ENCODE measurements around the gene MPZL3.

The MPZL3 gene

DNA sequence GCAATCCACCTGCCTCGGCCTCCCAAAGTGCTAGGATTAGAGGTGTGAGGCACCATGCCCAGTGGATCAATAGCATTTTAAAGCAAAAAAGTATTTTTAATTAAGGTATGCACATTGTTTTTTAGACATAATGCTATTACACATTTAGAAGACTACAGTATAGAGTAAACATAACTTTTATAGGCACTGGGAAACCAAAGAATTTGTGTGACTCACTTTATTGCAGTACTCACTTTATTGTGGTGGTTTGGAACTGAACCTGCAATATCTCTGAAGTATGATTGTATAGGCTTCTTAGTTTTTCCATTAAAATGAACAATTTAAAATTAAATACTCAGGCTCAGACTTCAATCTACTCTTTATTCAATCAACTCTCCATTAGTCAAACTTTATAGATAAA, 34.8 kb upstream of the MPZL3 start:
- H3K4me3 ChIP-seq = no peak overlapping the region
- H3K4me1 ChIP-seq = peaks cover 0 to 31% (median 0%) of the 10 kb centered on the region in 10 experiments; a peak in 8 of 20 replicates
- H4K20me1 ChIP-seq = no peaks in the 10 kb centered on the region
- no peak overlapping the region for H3K27ac ChIP-seq
- no peak overlapping the region for H3K4me2 ChIP-seq
- no peaks in the 10 kb centered on the region for H3K27me3 ChIP-seq
- no peak for TF ChIP-seq Cebpa-rat (IDR thresholded peaks at IDR 0.05)
- H3K36me3 ChIP-seq = no peaks in the 10 kb centered on the region
- peaks cover 0 to 17% (median 5%) of the 10 kb centered on the region in 11 experiments; a peak in 11 of 22 replicates for H3K9me3 ChIP-seq (replicated peaks in 1 of 11)
- H3K9ac ChIP-seq = no peak overlapping the region

DNA sequence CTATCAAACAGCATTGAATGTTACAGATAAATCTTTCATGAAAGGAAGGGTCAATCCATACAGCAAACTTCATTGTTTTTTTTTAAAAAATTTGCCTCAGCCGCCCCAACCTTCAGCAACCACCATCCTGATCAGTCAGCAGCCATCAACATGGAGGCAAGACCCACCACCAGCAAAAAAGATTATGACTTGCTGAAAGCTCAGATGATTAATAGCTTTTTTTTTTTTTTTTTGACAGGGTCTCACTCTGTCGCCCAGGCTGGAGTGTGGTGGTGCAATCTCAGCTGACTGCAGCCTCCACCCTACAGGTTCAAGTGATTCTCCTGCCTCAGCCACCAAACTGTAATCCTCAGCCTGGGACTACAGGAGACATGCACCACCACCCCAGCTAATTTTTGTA, 34.4 kb upstream of the MPZL3 start:
- Histone ChIP-seq H3K4me3 (no peak overlapping the region), H3K36me3 (no peaks in the 10 kb centered on the region), H3K9me3 (replicated peaks in 1 of 11) (peaks cover 0 to 17% (median 5%) of the 10 kb centered on the region in 11 experiments; a peak in 11 of 22 replicates), H3K27me3 (no peaks in the 10 kb centered on the region), H3K9ac (no peak overlapping the region), H3K27ac (no peak overlapping the region), H4K20me1 (no peaks in the 10 kb centered on the region), H3K4me2 (no peak overlapping the region), H3K4me1 (peaks cover 0 to 31% (median 0%) of the 10 kb centered on the region in 10 experiments; a peak in 6 of 20 replicates)
- TF ChIP-seq Cebpa-rat (IDR thresholded peaks at IDR 0.05) = no peak

DNA sequence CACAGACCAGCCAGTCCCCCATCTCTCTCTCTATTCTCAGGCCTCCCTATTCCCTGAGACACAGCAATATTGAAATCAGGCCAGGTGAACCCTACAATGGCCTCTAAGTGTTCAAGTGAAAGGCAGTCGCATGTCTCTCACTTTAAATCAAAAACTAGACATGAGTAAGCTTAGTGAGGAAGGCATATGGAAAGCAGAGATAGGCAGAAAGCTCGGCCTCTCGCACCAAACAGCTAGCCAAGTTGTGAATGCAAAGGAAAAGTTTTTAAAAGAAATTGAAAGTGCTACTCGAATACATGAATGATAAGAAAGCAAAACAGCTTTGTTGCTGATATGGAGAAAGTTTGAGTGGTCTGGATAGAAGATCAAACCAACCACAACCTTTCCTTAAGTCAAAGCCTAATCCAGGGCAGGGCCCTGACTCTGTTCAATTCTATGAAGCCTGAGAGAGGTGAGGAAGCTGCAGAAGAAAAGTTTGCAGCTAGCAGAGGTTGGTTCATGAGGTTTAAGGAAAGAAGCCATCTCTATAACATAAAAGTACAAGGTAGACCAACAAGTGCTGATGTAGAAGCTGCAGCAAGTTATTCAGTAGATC, 31.7 kb upstream of the MPZL3 start:
- Histone ChIP-seq H3K4me2 (no peak overlapping the region), H4K20me1 (no peaks in the 10 kb centered on the region), H3K9ac (no peak overlapping the region), H3K9me3 (replicated peaks in 1 of 11) (peaks cover 0 to 17% (median 5%) of the 10 kb centered on the region in 11 experiments; a peak in 11 of 22 replicates), H3K4me1 (peaks cover 0 to 19% (median 0%) of the 10 kb centered on the region in 10 experiments; a peak in 6 of 20 replicates), H3K4me3 (no peak overlapping the region), H3K27ac (no peak overlapping the region), H3K27me3 (no peaks in the 10 kb centered on the region), H3K36me3 (no peaks in the 10 kb centered on the region)
- TF ChIP-seq Cebpa-rat (IDR thresholded peaks at IDR 0.05) = no peak

DNA sequence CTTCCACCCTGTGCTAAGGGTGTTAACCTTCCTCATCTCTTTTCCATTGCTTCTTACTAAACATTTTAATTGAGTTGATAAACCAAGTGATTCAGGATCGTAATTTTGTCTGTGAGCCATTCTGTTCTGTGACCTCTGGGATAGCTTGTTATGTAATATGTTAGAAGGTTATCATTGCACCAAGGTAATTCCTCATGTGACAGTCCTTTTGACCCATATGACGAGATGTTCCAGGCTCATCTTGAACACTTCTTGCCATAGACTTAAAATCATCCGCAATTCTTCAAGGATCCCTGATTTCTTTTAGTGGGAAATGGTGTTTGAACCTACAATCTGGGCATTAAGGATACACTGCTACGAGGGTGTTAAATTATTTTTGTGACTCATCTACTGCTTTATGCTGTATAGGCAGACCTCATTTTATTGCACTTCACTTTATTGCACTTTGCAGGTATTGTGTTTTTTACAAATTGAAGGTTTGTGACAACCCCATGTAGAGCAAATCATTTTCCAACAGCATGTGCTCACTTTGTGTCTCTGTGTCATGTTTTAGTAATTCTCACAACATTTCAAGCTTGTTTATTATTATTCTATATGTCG, 31.0 kb upstream of the MPZL3 start:
- Histone ChIP-seq H3K4me2 (no peak overlapping the region), H3K36me3 (no peaks in the 10 kb centered on the region), H4K20me1 (no peaks in the 10 kb centered on the region), H3K27me3 (no peaks in the 10 kb centered on the region), H3K9ac (no peak overlapping the region), H3K4me1 (peaks cover 0 to 16% (median 0%) of the 10 kb centered on the region in 10 experiments; a peak in 6 of 20 replicates), H3K4me3 (no peak overlapping the region), H3K27ac (no peak overlapping the region), H3K9me3 (replicated peaks in 1 of 11) (peaks cover 0 to 17% (median 5%) of the 10 kb centered on the region in 11 experiments; a peak in 11 of 22 replicates)
- no peak for TF ChIP-seq Cebpa-rat (IDR thresholded peaks at IDR 0.05)

DNA sequence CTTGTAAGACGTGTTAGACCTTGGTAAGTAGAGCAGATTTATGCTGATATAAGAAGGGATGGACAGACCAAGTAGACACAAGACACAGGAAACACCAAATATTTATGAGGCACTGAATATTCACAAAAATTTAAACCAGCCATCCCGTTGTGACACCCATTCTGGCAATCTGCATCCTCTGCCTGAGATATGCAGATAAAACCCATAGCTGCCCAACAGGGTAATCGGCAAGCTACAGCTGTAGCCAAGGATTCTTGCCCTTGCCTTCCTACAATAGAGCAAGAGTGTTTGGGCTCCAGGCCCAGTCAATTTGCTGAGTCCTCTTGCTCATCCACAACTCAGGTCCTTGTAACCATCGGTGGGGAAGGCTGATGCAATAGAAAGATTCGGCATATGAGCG, 30.4 kb upstream of the MPZL3 start:
- no peak overlapping the region for H3K4me3 ChIP-seq
- no peak overlapping the region for H3K27ac ChIP-seq
- H3K4me2 ChIP-seq = no peak overlapping the region
- no peaks in the 10 kb centered on the region for H4K20me1 ChIP-seq
- H3K27me3 ChIP-seq = no peaks in the 10 kb centered on the region
- H3K9me3 ChIP-seq (replicated peaks in 1 of 11) = peaks cover 0 to 17% (median 5%) of the 10 kb centered on the region in 11 experiments; a peak in 11 of 22 replicates
- no peak for TF ChIP-seq Cebpa-rat (IDR thresholded peaks at IDR 0.05)
- peaks cover 0 to 16% (median 0%) of the 10 kb centered on the region in 10 experiments; a peak in 6 of 20 replicates for H3K4me1 ChIP-seq
- no peak overlapping the region for H3K9ac ChIP-seq
- H3K36me3 ChIP-seq = no peaks in the 10 kb centered on the region

DNA sequence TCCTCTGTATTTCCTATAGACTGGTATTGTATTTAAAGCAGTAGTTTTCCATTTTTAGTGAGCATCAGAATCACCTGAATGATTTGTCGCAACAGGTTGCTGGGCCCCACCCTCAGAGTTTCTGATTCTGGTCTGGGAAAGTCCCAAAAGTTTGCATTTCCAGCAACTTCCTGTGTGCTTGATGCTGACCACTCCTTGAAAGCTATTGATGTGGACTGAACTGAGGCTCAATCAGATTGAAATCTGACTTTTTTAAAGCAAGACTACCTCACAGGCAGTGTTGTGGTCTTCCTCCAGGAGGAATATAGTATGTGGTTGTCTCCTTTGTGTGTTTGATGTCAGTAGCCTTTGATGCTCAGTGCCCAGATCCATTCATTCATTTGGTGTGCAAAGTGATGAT, 29.1 kb upstream of the MPZL3 start:
- H3K36me3 ChIP-seq = no peaks in the 10 kb centered on the region
- H3K4me3 ChIP-seq = no peak overlapping the region
- H3K9me3 ChIP-seq (replicated peaks in 1 of 11) = peaks cover 0 to 14% (median 5%) of the 10 kb centered on the region in 11 experiments; a peak in 11 of 22 replicates
- no peak overlapping the region for H3K27ac ChIP-seq
- no peaks in the 10 kb centered on the region for H4K20me1 ChIP-seq
- H3K4me1 ChIP-seq = peaks cover 0 to 22% (median 0%) of the 10 kb centered on the region in 10 experiments; a peak in 7 of 20 replicates
- H3K9ac ChIP-seq = no peak overlapping the region
- H3K27me3 ChIP-seq = no peaks in the 10 kb centered on the region
- no peak for TF ChIP-seq Cebpa-rat (IDR thresholded peaks at IDR 0.05)
- H3K4me2 ChIP-seq = peak overlapping the region in 3 of 11 experiments; percentile 27 to 51 (median 49); a peak in 6 of 22 replicates

DNA sequence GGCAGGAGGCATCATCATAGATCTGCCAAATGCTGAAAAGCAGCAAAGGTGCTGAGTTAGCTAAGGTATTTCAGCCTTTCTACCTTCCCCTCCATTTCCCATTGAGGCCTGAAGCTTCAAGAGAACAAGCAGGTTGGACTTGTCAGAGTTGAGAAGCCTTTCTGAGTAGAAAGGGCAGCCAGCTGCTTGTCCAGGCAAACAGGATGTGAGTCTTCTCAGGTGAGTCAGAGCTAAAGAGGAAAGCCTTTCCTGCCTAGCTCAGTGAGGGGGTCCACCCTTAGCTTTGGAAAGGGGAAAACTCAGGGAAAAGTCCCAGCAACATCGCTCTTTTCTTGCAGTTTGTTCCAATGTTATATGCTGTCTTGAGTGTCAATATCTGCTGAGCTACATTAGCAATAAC, 25.1 kb upstream of the MPZL3 start:
- Histone ChIP-seq H3K27me3 (no peaks in the 10 kb centered on the region), H3K27ac (no peak overlapping the region), H3K4me1 (peaks cover 0 to 22% (median 0%) of the 10 kb centered on the region in 10 experiments; a peak in 7 of 20 replicates), H3K9ac (no peak overlapping the region), H3K4me3 (no peak overlapping the region), H3K4me2 (peak overlapping the region in 3 of 11 experiments; percentile 10 to 30 (median 28); a peak in 2 of 22 replicates), H3K9me3 (replicated peaks in 1 of 11) (no peaks in the 10 kb centered on the region), H3K36me3 (no peaks in the 10 kb centered on the region), H4K20me1 (no peaks in the 10 kb centered on the region)
- no peak for TF ChIP-seq Cebpa-rat (IDR thresholded peaks at IDR 0.05)

DNA sequence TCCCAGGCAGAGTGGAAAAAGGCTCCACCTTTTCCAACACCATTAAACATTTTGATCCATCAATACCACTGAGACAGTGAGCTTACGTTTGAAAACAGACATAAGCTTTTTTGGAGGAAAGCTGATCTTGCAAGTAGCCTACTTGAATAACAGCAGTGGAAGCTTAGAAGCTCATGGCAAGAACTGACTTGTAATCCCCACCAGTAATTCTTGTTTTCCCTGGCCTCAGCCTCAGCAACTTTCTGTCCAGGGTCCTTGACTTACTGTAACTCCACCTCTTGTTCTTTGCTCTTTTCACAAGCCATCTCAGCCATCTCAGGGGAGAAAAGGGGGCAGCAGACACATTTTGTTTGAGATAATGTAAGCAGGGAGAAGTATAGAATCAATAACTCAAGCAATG, 24.3 kb upstream of the MPZL3 start:
- Histone ChIP-seq H3K9me3 (replicated peaks in 1 of 11) (no peaks in the 10 kb centered on the region), H3K4me2 (no peak overlapping the region), H3K4me1 (peaks cover 0 to 17% (median 0%) of the 10 kb centered on the region in 10 experiments; a peak in 7 of 20 replicates), H4K20me1 (no peaks in the 10 kb centered on the region), H3K36me3 (no peaks in the 10 kb centered on the region), H3K27me3 (no peaks in the 10 kb centered on the region), H3K27ac (no peak overlapping the region), H3K9ac (no peak overlapping the region), H3K4me3 (no peak overlapping the region)
- no peak for TF ChIP-seq Cebpa-rat (IDR thresholded peaks at IDR 0.05)

DNA sequence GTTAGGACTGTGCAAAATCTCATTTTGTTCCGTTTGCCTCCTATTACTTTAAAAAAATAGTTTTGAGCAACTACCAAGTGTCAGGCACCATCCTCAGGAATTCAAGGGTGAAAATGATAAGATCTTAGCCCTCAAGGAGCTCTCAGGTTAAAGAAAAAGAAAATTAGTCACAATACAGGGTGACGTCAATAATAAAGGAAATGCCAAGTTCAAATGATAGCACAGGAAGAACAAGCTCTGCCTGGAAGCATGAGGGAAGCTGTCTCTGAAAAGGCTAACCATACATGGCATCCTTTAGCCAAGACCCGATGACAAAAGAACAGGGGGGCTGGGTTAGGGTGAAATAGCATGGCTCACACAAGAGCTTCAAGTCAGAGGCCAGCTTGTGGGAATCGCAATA, 23.0 kb upstream of the MPZL3 start:
- H3K4me1 ChIP-seq = peaks cover 0 to 12% (median 0%) of the 10 kb centered on the region in 10 experiments; a peak in 6 of 20 replicates
- no peaks in the 10 kb centered on the region for H3K36me3 ChIP-seq
- no peaks in the 10 kb centered on the region for H3K27me3 ChIP-seq
- H4K20me1 ChIP-seq = no peaks in the 10 kb centered on the region
- H3K9me3 ChIP-seq (replicated peaks in 1 of 11) = no peaks in the 10 kb centered on the region
- peak overlapping the region in 2 of 11 experiments; percentile 3 to 8; a peak in 2 of 22 replicates for H3K4me2 ChIP-seq
- no peak overlapping the region for H3K4me3 ChIP-seq
- no peak overlapping the region for H3K27ac ChIP-seq
- no peak for TF ChIP-seq Cebpa-rat (IDR thresholded peaks at IDR 0.05)
- no peak overlapping the region for H3K9ac ChIP-seq

Data from BLaER1 treated with 17β-estradiol and CSF1 and Interleukin-3, amounts not matched to agents 10 nM and 100 nM (cell line).